GM12865 (cell line): Measurements from ENCODE around the gene DPP3.

Experiments used
- DNase-seq: peaks from one replicate; pipeline ENCODE4 v3.0.0; 2010; ENCODE audit warnings: low read depth
- H3K4me3 ChIP-seq: 2 replicates; pipeline ENCODE4 v1.5.1; 2011; ENCODE audit warnings: mild to moderate bottlenecking, low read depth, low read length, control low read depth
- TF ChIP-seq, protein P1 (sequence below): IDR thresholded peaks from 2 replicates; pipeline ENCODE4 v1.5.1; 2011; ENCODE audit warnings: low read length, control low read depth, low read depth, inconsistent platforms; ENCODE audit not compliant: insufficient read depth; ENCODE audit errors: missing control alignments

The DPP3 gene

DNA sequence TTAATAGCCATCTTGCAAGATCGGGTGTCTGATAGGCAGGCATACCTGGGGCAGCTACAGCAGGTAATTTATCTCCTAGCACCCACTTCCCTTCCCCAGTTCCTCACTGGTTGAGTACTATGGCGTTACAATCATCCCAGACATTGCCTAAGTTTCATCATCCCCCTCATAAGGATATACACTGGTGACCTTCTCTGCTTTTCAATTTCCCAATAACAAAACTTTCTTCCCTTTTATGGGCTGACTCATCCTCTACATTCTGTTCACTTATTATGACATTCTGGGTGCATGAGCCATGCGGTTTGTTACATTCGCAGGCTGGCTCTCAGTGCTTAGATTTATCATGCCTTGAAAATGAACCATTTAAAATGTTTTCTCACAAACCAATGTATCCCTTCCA, 36.6 kb upstream of the DPP3 start:
- TF ChIP-seq, protein P1, sequence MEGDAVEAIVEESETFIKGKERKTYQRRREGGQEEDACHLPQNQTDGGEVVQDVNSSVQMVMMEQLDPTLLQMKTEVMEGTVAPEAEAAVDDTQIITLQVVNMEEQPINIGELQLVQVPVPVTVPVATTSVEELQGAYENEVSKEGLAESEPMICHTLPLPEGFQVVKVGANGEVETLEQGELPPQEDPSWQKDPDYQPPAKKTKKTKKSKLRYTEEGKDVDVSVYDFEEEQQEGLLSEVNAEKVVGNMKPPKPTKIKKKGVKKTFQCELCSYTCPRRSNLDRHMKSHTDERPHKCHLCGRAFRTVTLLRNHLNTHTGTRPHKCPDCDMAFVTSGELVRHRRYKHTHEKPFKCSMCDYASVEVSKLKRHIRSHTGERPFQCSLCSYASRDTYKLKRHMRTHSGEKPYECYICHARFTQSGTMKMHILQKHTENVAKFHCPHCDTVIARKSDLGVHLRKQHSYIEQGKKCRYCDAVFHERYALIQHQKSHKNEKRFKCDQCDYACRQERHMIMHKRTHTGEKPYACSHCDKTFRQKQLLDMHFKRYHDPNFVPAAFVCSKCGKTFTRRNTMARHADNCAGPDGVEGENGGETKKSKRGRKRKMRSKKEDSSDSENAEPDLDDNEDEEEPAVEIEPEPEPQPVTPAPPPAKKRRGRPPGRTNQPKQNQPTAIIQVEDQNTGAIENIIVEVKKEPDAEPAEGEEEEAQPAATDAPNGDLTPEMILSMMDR: no peak
- DNase-seq: no peak
- H3K4me3 ChIP-seq: no peak overlapping the region

DNA sequence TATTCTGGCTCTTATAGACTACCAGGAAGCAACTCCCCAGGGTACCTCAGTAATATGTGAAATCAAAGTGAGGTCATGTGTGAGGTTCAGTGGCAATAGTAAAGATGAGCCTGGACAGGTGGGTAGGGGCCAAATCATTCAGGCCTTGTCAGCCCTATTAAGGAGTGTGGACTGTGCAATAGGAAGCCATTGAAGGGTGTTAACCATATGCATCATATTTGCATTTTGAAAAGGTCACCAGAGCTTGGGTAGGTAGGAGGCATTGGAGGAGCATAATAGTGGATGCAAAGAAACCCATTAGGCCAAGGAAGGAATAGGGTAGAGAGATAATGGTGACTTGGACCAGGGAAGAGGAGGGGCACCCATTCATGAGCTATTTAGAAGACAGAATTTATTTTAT, 33.2 kb upstream of the DPP3 start:
- H3K4me3 ChIP-seq: no peak overlapping the region
- TF ChIP-seq, protein P1: no peak
- DNase-seq: no peak

DNA sequence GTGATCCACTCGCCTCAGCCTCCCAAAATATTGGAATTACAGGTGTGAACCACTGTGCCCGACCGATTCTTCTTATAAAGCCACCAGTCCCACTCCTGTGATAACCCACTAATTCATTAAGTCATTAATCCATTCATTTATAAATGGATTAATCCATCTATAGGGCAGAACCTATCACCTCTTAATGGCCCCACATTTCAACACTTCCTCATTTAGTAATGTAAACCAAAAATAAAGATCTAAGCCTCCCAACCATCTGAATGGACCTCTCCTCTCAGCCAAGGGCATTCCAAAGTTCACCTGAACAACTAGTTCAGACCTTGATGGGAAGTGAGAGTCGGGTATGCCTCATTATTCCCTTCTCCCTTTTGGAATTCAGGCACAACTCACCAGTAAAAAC, 31.7 kb upstream of the DPP3 start:
- DNase-seq: no peak
- TF ChIP-seq, protein P1: no peak
- H3K4me3 ChIP-seq: no peak overlapping the region

DNA sequence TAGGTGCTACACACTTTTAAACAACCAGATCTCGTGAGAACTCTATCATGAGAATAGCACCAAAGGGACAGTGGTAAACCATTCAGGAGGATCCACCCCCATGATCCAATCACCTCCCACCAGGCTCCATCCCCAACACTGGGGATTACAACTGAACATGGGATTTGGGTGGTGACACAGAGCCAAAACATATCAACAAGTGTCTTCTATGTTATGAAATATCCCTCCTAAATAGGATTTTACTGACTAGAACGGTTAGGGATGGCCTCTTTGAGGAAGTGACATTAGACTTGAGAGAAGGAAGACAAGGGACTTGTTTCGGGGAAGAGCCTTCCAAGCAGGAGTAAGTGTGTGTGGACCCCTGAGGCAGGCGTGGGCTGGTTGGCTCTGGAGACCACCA, 29.7 kb upstream of the DPP3 start:
- no peak for DNase-seq
- TF ChIP-seq, protein P1: no peak

DNA sequence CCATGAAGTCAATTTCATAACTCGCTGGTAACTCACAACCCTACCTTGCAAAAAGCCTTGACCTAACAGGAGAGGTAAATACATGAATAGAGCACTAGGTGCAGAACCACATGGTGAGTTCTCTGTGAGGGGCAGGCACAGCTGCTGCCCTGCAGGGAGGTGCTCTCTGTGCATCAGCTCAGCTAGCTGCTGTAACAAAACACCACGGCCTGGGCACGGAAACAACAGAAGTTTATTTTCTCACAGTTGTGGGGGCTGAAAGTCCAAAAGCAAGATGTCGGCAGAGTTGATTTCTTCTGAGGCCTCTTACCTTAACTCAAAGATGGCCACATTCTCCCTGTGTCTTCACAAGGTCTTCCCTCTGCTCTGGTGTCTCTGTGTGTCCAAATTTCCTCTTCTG, 28.6 kb upstream of the DPP3 start:
- TF ChIP-seq, protein P1: no peak
- DNase-seq: no peak
- no peak overlapping the region for H3K4me3 ChIP-seq

More for the DNA sequence above, 29.7 kb upstream of the DPP3 start:
- H3K4me3 ChIP-seq: no peak overlapping the region

DNA sequence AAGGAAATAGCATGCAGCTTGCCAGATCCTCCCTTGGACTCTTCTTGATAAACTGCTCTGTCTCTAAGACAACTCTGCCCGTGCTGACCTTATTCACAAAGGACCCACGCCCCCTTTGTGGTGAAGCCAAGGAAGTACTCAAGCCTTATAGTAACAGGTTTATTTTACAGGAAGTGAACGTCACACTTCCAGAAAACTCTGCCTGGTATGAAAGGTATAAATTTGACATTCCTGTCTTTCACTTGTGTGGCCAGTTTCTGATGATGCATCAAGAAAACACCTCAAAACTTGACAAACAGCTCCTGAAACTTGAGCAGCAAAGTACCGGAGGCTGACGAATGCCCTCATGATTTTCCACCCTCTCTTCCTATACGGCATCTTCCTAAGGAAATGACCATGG, 26.0 kb upstream of the DPP3 start:
- DNase-seq: no peak
- H3K4me3 ChIP-seq: no peak overlapping the region

DNA sequence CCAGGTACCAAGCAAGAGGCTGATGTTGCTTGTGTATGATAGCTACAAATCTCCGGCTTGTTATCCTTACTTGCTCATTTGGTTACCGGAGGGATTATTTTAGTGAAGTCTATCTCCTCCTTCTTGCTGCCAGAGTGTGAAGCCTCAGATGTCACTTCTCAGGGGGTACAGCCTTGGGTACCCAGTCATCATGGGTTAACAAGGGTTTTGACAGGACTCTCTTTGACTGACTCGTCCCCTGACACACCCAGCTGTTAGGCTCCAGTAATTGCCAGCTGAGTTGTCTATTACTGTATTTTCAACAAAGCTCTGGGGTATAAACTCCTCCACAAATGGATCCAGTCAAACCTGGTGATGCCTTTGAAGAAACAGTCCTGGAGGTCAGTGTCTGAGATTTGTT, 25.4 kb upstream of the DPP3 start:
- TF ChIP-seq, protein P1: no peak
- no peak overlapping the region for H3K4me3 ChIP-seq
- no peak for DNase-seq

More for the DNA sequence above, 26.0 kb upstream of the DPP3 start:
- TF ChIP-seq, protein P1: no peak
